A673 (cell line): ENCODE results near the gene OSBPL6. TPM values are rescaled to one million over a fixed set of nuclear protein-coding genes. Genes with fewer than 3 reads are reported as not detected.

ENCODE experiments used
- BruUV-seq: library from RNA; stranded (reverse); fragments of 400-500 nt; replicated peaks from 2 replicates; lab custom pipeline; 2021; lab: Mats Ljungman, UMichigan
- CTCF ChIA-PET: fragments of 300-600 bp; sonication (Branson Sonifier 250); formaldehyde crosslinking; loops from one replicate; lab custom pipeline; 2022; ENCODE audit warnings: antibody characterized with exemption; lab: Charles Lee
- POLR2A ChIA-PET: fragments of 300-600 bp; sonication (Branson Sonifier 250); formaldehyde crosslinking; loops from one replicate; lab custom pipeline; 2022; ENCODE audit warnings: antibody characterized with exemption; ENCODE audit not compliant: low non-redundant PET; lab: Charles Lee
- DNase-seq: peaks from one replicate; pipeline ENCODE4 v3.0.0-alpha.2; 2015; ENCODE audit warnings: low spot score
- H3K27ac ChIP-seq: fragments of 200-600 bp; sonication (generic); 2 replicates; pipeline ENCODE4 v1.5.1; 2016; ENCODE audit warnings: mixed run types, low read depth, mild to moderate bottlenecking, mixed read lengths, antibody characterized with exemption, low read length; ENCODE audit not compliant: poor library complexity, severe bottlenecking
- H3K27me3 ChIP-seq: fragments of 200-600 bp; sonication (generic); replicated peaks from 2 replicates; pipeline ENCODE4 v1.6.1; 2017; ENCODE audit warnings: mixed run types, low read depth, mild to moderate bottlenecking, mixed read lengths, antibody characterized with exemption, low read length; ENCODE audit not compliant: insufficient read depth, poor library complexity
- H3K36me3 ChIP-seq: fragments of 200-600 bp; sonication (generic); 2 replicates; pipeline ENCODE4 v1.6.1; 2016; ENCODE audit warnings: mixed run types, mild to moderate bottlenecking, mixed read lengths, antibody characterized with exemption, low read length; ENCODE audit not compliant: insufficient read depth, poor library complexity, severe bottlenecking
- H3K4me1 ChIP-seq: fragments of 200-600 bp; sonication (generic); 2 replicates; pipeline ENCODE4 v1.6.1; 2017; ENCODE audit warnings: mixed run types, mild to moderate bottlenecking, mixed read lengths, antibody characterized with exemption, low read length; ENCODE audit not compliant: insufficient read depth, poor library complexity, severe bottlenecking
- H3K4me3 ChIP-seq: fragments of 200-600 bp; sonication (generic); 2 replicates; pipeline ENCODE4 v1.5.1; 2016; ENCODE audit warnings: low read depth, mixed run types, mild to moderate bottlenecking, mixed read lengths, low read length; ENCODE audit not compliant: poor library complexity, severe bottlenecking
- H3K9me3 ChIP-seq: fragments of 200-600 bp; sonication (generic); 2 replicates; pipeline ENCODE4 v1.6.1; 2016; ENCODE audit warnings: mixed run types, low read depth, mild to moderate bottlenecking, mixed read lengths, antibody characterized with exemption, low read length; ENCODE audit not compliant: poor library complexity, severe bottlenecking
- CTCF ChIP-seq: fragments of 300-800, 200-600 bp; sonication (generic); conservative IDR thresholded peaks from 2 replicates; pipeline ENCODE4 v1.5.1; 2017; ENCODE audit warnings: low read depth, mild to moderate bottlenecking, antibody characterized with exemption, low read length, moderate library complexity, mixed read lengths
- EZH2 ChIP-seq: fragments of 200-600 bp; sonication (generic); IDR thresholded peaks from 2 replicates; pipeline ENCODE4 v1.6.1; 2017; ENCODE audit warnings: borderline replicate concordance, low read depth, mild to moderate bottlenecking, mixed read lengths, antibody characterized with exemption, low read length; ENCODE audit not compliant: poor library complexity, severe bottlenecking
- intact Hi-C: fragments of 100-400 bp; cut with micrococcal nuclease; formaldehyde crosslinking; loops from one replicate; pipeline ENCODE4 v1.10.0; 2022; ENCODE audit not compliant: unreplicated experiment
- total RNA-seq: library from RNA; stranded (reverse); gene quantifications from 2 replicates; pipeline ENCODE4 v1.2.3, GENCODE V29; 2021

The OSBPL6 gene
- total RNA-seq, 1 experiment from 2014 or later: 19.3 TPM

- CTCF ChIA-PET: interaction anchor here (0.6 kb wide), 2 partner anchors 9 to 1039 kb away, joined by 3 read pairs; no protein-coding TSS in a partner anchor
- Histone ChIP-seq H3K36me3 (no peaks in the 10 kb centered on the region), H3K9me3 (no peaks in the 10 kb centered on the region), H3K27me3 (no peaks in the 10 kb centered on the region), H3K4me3 (no peak overlapping the region), H3K27ac (peak overlapping the region; percentile 33), H3K4me1 (peaks cover 59% of the 10 kb centered on the region)
- TF ChIP-seq EZH2: no peak
- TF ChIP-seq CTCF: no peak
- no TSS peak for BruUV-seq
- intact Hi-C loops: no loop called here
- POLR2A ChIA-PET: interaction anchor here (0.5 to 0.8 kb wide), 2 partner anchors 10 kb away, joined by 4 to 5 read pairs; partner anchors contain the start of gene OSBPL6
- DNase-seq: peak; percentile 80
Measured at GRCh38 chr2:178204977-178205376, 10.7 kb downstream of the OSBPL6 start.

DNA sequence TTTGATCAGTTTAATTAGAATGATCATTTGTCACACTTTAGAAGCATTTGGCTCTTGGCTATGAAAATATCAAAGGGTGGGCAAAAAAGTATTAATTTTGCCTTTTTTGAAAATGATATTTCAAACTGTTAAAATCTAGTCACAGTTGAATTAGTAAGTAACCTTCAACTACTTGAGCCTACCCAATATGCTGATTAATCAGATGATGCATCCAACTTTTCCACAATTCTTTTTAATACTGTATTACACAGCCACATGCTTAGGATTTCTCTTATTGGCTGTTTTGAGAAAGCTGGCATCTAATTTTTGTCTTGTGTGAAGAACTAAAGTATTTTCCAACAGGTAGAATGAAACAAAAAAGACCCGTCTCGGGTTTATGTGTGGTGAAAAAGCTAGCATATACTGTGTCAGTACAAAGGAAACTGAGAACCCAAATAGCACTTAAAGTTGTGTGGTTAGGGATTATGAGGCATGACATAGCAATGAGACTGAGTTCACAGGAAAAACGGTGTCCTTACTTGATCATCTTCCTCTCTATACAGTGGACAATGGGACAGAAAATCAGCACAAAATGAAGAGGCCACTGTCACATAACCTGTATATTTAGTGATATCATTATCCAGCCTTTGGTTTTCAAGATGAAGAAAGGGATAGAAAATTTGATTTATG is 11.7 kb downstream of the OSBPL6 start:
- Histone ChIP-seq H3K27ac (no peak overlapping the region), H3K36me3 (no peaks in the 10 kb centered on the region), H3K4me1 (peaks cover 52% of the 10 kb centered on the region), H3K27me3 (no peaks in the 10 kb centered on the region), H3K4me3 (no peak overlapping the region), H3K9me3 (no peaks in the 10 kb centered on the region)
- no peak for DNase-seq
- TF ChIP-seq CTCF: no peak
- no peak for TF ChIP-seq EZH2
- BruUV-seq: no TSS peak
- ChIA-PET POLR2A (no interaction called here), CTCF (no interaction called here)
- intact Hi-C loops: no loop called here

DNA sequence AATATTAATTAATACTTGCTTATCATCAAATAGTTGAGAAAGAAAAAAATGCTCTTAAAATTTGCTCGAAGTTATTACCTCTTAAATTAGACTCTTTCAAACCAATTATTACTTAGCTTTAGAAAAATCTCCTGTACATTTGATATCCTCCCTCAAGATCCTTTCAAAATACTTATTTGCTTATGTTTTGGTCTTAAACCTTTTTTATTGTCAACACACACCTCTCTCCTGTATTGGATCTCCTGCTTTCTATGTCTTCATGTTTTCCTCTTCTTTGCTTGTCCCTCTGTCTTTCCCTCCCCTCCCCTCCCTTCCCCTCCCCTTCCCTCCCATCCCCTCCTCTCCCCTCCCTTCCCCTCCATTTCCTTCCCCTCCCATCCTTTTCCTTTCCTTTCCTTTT is 14.0 kb downstream of the OSBPL6 start:
- no peaks in the 10 kb centered on the region for H3K27me3 ChIP-seq
- CTCF ChIA-PET: no interaction called here
- no peak for DNase-seq
- BruUV-seq: no TSS peak
- TF ChIP-seq EZH2 (no peak), CTCF (no peak)
- H3K4me1 ChIP-seq: peaks cover 62% of the 10 kb centered on the region
- no peak overlapping the region for H3K4me3 ChIP-seq
- POLR2A ChIA-PET: no interaction called here
- H3K36me3 ChIP-seq: no peaks in the 10 kb centered on the region
- no peaks in the 10 kb centered on the region for H3K9me3 ChIP-seq
- no peak overlapping the region for H3K27ac ChIP-seq
- intact Hi-C loops: no loop called here
